ENCODE data around the gene PTPRD.
"Not testable (repeated sequence)": the region's sequence is repeated elsewhere in the genome, so short reads cannot be mapped to it uniquely, and the experiment has no call there.

Gene PTPRD

GRCh38 chr9:10354591-10354990, 258.2 kb downstream of the PTPRD start:
- TF ChIP-seq CTCF (IDR thresholded peaks at IDR 0.05; ENCODE audit: control extremely low read depth, extremely low read depth, low read depth, missing control alignments): no peak
- ChIA-PET CTCF (no interaction called here), POLR2A (no interaction called here)
- no peak for DNase-seq (ENCODE audit: extremely low spot score)

GRCh38 chr9:10345621-10346020, 267.2 kb downstream of the PTPRD start:
- CTCF ChIA-PET; POLR2A ChIA-PET; DNase-seq (ENCODE audit: extremely low spot score): not testable (repeated sequence)

- DNase-seq (ENCODE audit: extremely low spot score): no peak
- ChIA-PET POLR2A (no interaction called here), CTCF (interaction anchor here (1.8 kb wide), 1 partner anchor 14 kb away, joined by 5 read pairs; no protein-coding TSS in a partner anchor)
- no peak for TF ChIP-seq CTCF (IDR thresholded peaks at IDR 0.05; ENCODE audit: control extremely low read depth, extremely low read depth, low read depth, missing control alignments)
These were observed 271.7 kb downstream of the PTPRD start for GRCh38 chr9:10341057-10341456.

- CTCF ChIA-PET: no interaction called here
These were observed 273.6 kb downstream of the PTPRD start for GRCh38 chr9:10339152-10339551.

GRCh38 chr9:10331157-10331556, 281.6 kb downstream of the PTPRD start:
- no peak for TF ChIP-seq CTCF (IDR thresholded peaks at IDR 0.05; ENCODE audit: control extremely low read depth, extremely low read depth, low read depth, missing control alignments)

More at GRCh38 chr9:10339152-10339551, 273.6 kb downstream of the PTPRD start:
- DNase-seq (ENCODE audit: extremely low spot score): no peak
- TF ChIP-seq CTCF (IDR thresholded peaks at IDR 0.05; ENCODE audit: control extremely low read depth, extremely low read depth, low read depth, missing control alignments): no peak
- POLR2A ChIA-PET: no interaction called here

GRCh38 chr9:10282084-10282483, 330.7 kb downstream of the PTPRD start:
- CTCF ChIA-PET: interaction anchor here (1.6 kb wide), 1 partner anchor 44 kb away, joined by 4 read pairs; no protein-coding TSS in a partner anchor
- DNase-seq (ENCODE audit: extremely low spot score): no peak
- POLR2A ChIA-PET: no interaction called here
- TF ChIP-seq CTCF (IDR thresholded peaks at IDR 0.05; ENCODE audit: control extremely low read depth, extremely low read depth, low read depth, missing control alignments): no peak

More at GRCh38 chr9:10331157-10331556, 281.6 kb downstream of the PTPRD start:
- no peak for DNase-seq (ENCODE audit: extremely low spot score)
- ChIA-PET CTCF (no interaction called here), POLR2A (no interaction called here)

- ChIA-PET POLR2A (no interaction called here), CTCF (no interaction called here)
- TF ChIP-seq CTCF (IDR thresholded peaks at IDR 0.05; ENCODE audit: control extremely low read depth, extremely low read depth, low read depth, missing control alignments): no peak
- no peak for DNase-seq (ENCODE audit: extremely low spot score)
These were observed 337.8 kb downstream of the PTPRD start for GRCh38 chr9:10274988-10275387.
